SU-DHL-6 (cell line): ENCODE data around the gene EHD4.

ENCODE experiments used
- H2AFZ ChIP-seq: fragments of 200-600 bp; sonication (generic); 2 replicates; pipeline ENCODE4 v1.6.1; 2014; ENCODE audit warnings: low read depth, mild to moderate bottlenecking, moderate library complexity, mixed read lengths, antibody characterized with exemption, low read length; ENCODE audit not compliant: severe bottlenecking
- H3F3A ChIP-seq: fragments of 200-600 bp; shearing (Covaris generic); 2 replicates; pipeline ENCODE4 v1.6.0; 2016; ENCODE audit warnings: antibody characterized with exemption, mild to moderate bottlenecking; ENCODE audit not compliant: insufficient read depth
- H3K27ac ChIP-seq: fragments of 200-600 bp; sonication (generic); 2 replicates; pipeline ENCODE4 v1.5.1; 2016; ENCODE audit warnings: low read depth, mild to moderate bottlenecking, low read length, moderate library complexity, mixed read lengths
- H3K27me3 ChIP-seq: fragments of 200-600 bp; sonication (generic), shearing (Covaris generic); 2 replicates; pipeline ENCODE4 v1.6.0; 2014; ENCODE audit warnings: mild to moderate bottlenecking, low read length
- H3K36me3 ChIP-seq: fragments of 200-600 bp; sonication (generic); 2 replicates; pipeline ENCODE4 v1.6.1; 2014; ENCODE audit warnings: mild to moderate bottlenecking, low read length, mixed read lengths
- H3K4me2 ChIP-seq: fragments of 300-600, 200-600 bp; shearing (Covaris generic), sonication (generic); 2 replicates; pipeline ENCODE4 v1.6.0; 2014; ENCODE audit warnings: low read length, low read depth, mild to moderate bottlenecking; ENCODE audit not compliant: poor library complexity, severe bottlenecking
- H3K4me3 ChIP-seq: fragments of 200-600 bp; sonication (generic); 2 replicates; pipeline ENCODE4 v1.5.1; 2014; ENCODE audit warnings: antibody characterized with exemption, low read length, mild to moderate bottlenecking, mixed read lengths; ENCODE audit not compliant: insufficient read depth, poor library complexity, severe bottlenecking
- H3K79me2 ChIP-seq: fragments of 200-600 bp; sonication (generic); 2 replicates; pipeline ENCODE4 v1.6.1; 2014; ENCODE audit warnings: mild to moderate bottlenecking, low read length, moderate library complexity; ENCODE audit not compliant: insufficient read depth
- H3K9ac ChIP-seq: fragments of 200-600 bp; sonication (generic); 2 replicates; pipeline ENCODE4 v1.7.0; 2014; ENCODE audit warnings: mild to moderate bottlenecking, low read length
- H3K9me2 ChIP-seq: fragments of 200-600 bp; sonication (generic); replicated peaks from 2 replicates; pipeline ENCODE4 v1.6.1; 2014; ENCODE audit warnings: low read length; ENCODE audit not compliant: insufficient read depth
- H3K9me3 ChIP-seq: fragments of 200-600 bp; sonication (generic); 2 replicates; pipeline ENCODE4 v1.6.1; 2014; ENCODE audit warnings: low read length, mixed read lengths; ENCODE audit not compliant: insufficient read depth
- H4K20me1 ChIP-seq: fragments of 200-600 bp; sonication (generic); 2 replicates; pipeline ENCODE4 v1.6.1; 2014; ENCODE audit warnings: low read depth, mild to moderate bottlenecking, antibody characterized with exemption, low read length, moderate library complexity, mixed read lengths
- CTCF ChIP-seq: fragments of 200-600 bp; sonication (generic); IDR thresholded peaks from one replicate; pipeline ENCODE4 v1.5.1; 2017; ENCODE audit warnings: antibody characterized with exemption, mild to moderate bottlenecking, low read length, moderate library complexity; ENCODE audit not compliant: insufficient read depth, poor library complexity, severe bottlenecking
- EZH2phosphoT487 ChIP-seq: fragments of 200-600 bp; sonication (generic), shearing (Covaris generic); conservative IDR thresholded peaks from 2 replicates; pipeline ENCODE4 v1.6.1; 2018; ENCODE audit warnings: mild to moderate bottlenecking, antibody characterized with exemption, low read length, moderate library complexity, mixed read lengths

Gene EHD4

GRCh38 chr15:41961595-41962202, 10.7 kb downstream of the EHD4 start:
- Histone ChIP-seq H3K9ac (no peak overlapping the region), H3K9me2 (no peaks in the 10 kb centered on the region), H4K20me1 (no peaks in the 10 kb centered on the region), H3K9me3 (0 out of 2 replicates have a peak, but pooled peaks cover 3% of the 10 kb centered on the region), H3K79me2 (peaks cover under 1% of the 10 kb centered on the region; the same call in 1 of the 2 replicates), H3K27ac (no peak overlapping the region), H3F3A (no peaks in the 10 kb centered on the region), H3K4me2 (no peak overlapping the region), H3K4me3 (no peak overlapping the region), H2AFZ (no peak overlapping the region), H3K27me3 (no peaks in the 10 kb centered on the region), H3K36me3 (no peaks in the 10 kb centered on the region)
- TF ChIP-seq CTCF (no peak), EZH2phosphoT487 (no peak)

GRCh38 chr15:41961001-41961518, 11.3 kb downstream of the EHD4 start:
- Histone ChIP-seq H2AFZ (no peak overlapping the region), H4K20me1 (no peaks in the 10 kb centered on the region), H3K9me2 (no peaks in the 10 kb centered on the region), H3K79me2 (no peaks in the 10 kb centered on the region; the same call in 1 of the 2 replicates), H3K36me3 (no peaks in the 10 kb centered on the region), H3K27me3 (no peaks in the 10 kb centered on the region), H3K9me3 (0 out of 2 replicates have a peak, but pooled peaks cover 3% of the 10 kb centered on the region), H3K4me3 (no peak overlapping the region), H3K27ac (no peak overlapping the region), H3K9ac (no peak overlapping the region), H3F3A (no peaks in the 10 kb centered on the region), H3K4me2 (no peak overlapping the region)
- no peak for TF ChIP-seq EZH2phosphoT487

GRCh38 chr15:41958002-41958420, 14.3 kb downstream of the EHD4 start:
- no peaks in the 10 kb centered on the region for H3F3A ChIP-seq
- no peaks in the 10 kb centered on the region for H3K27me3 ChIP-seq
- no peak overlapping the region for H3K27ac ChIP-seq
- TF ChIP-seq EZH2phosphoT487 (no peak), CTCF (no peak)
- H3K4me3 ChIP-seq, result no peak overlapping the region
- no peaks in the 10 kb centered on the region for H4K20me1 ChIP-seq
- H3K9ac ChIP-seq, result no peak overlapping the region
- 0 out of 2 replicates have a peak, but pooled peaks cover 3% of the 10 kb centered on the region for H3K9me3 ChIP-seq
- no peaks in the 10 kb centered on the region; the same call in 1 of the 2 replicates for H3K79me2 ChIP-seq
- no peak overlapping the region for H2AFZ ChIP-seq
- H3K36me3 ChIP-seq, result no peaks in the 10 kb centered on the region
- H3K4me2 ChIP-seq, result no peak overlapping the region
- H3K9me2 ChIP-seq, result no peaks in the 10 kb centered on the region
